ENCODE results near the gene FAM170B.

The FAM170B gene

GRCh38 chr10:49151025-49151445, 17.2 kb upstream of the FAM170B start:
- FAIRE-seq: no peak

GRCh38 chr10:49150426-49150825, 16.6 kb upstream of the FAM170B start:
- no peak for FAIRE-seq

- no peak for FAIRE-seq
These were observed 16.1 kb upstream of the FAM170B start for GRCh38 chr10:49149881-49150280.

GRCh38 chr10:49144058-49144720, 10.4 kb upstream of the FAM170B start:
- no peak for FAIRE-seq

GRCh38 chr10:49143249-49143648, 9.4 kb upstream of the FAM170B start:
- FAIRE-seq: no peak

- no peak for FAIRE-seq
These were observed 7.9 kb upstream of the FAM170B start for GRCh38 chr10:49141541-49142332.

GRCh38 chr10:49140304-49141177, 6.7 kb upstream of the FAM170B start:
- FAIRE-seq: no peak

- no peak for FAIRE-seq
These were observed 6.0 kb upstream of the FAM170B start for GRCh38 chr10:49139846-49140195.

- FAIRE-seq: no peak
These were observed 5.4 kb upstream of the FAM170B start for GRCh38 chr10:49139028-49139845.

- FAIRE-seq: no peak
These were observed 4.6 kb upstream of the FAM170B start for GRCh38 chr10:49138361-49138891.

GRCh38 chr10:49136525-49136924, 2.7 kb upstream of the FAM170B start:
- no peak for FAIRE-seq

GRCh38 chr10:49135575-49136313, 1.9 kb upstream of the FAM170B start:
- no peak for FAIRE-seq

GRCh38 chr10:49134327-49134726, 506 bp upstream of the FAM170B start:
- FAIRE-seq: no peak

- FAIRE-seq: no peak
These were observed 1.5 kb downstream of the FAM170B start for GRCh38 chr10:49132362-49132737.

GRCh38 chr10:49131507-49132361, 2.1 kb downstream of the FAM170B start:
- no peak for FAIRE-seq

- FAIRE-seq: no peak
These were observed 4.4 kb downstream of the FAM170B start for GRCh38 chr10:49129376-49129775.

GRCh38 chr10:49128854-49129253, 5.0 kb downstream of the FAM170B start:
- FAIRE-seq: no peak

- FAIRE-seq: no peak
These were observed 9.6 kb downstream of the FAM170B start for GRCh38 chr10:49123981-49124950.

GRCh38 chr10:49120911-49121310, 12.9 kb downstream of the FAM170B start:
- FAIRE-seq: no peak

Data from colon (tissue), 2 donors.